GM18498 (cell line): ENCODE results near the gene EDARADD.
"Not testable (repeated sequence)": the region's sequence is repeated elsewhere in the genome, so short reads cannot be mapped to it uniquely, and the experiment has no call there.

Experiments
- ATAC-seq: cut with Tn5 transposase; IDR thresholded peaks from one replicate; pipeline ENCODE4 v1.9.1; 2021; ENCODE audit warnings: mild to moderate bottlenecking, moderate library complexity; ENCODE audit not compliant: unreplicated experiment

The EDARADD gene

GRCh38 chr1:236429715-236430274, 35.7 kb downstream of the EDARADD start:
- ATAC-seq = no peak

DNA sequence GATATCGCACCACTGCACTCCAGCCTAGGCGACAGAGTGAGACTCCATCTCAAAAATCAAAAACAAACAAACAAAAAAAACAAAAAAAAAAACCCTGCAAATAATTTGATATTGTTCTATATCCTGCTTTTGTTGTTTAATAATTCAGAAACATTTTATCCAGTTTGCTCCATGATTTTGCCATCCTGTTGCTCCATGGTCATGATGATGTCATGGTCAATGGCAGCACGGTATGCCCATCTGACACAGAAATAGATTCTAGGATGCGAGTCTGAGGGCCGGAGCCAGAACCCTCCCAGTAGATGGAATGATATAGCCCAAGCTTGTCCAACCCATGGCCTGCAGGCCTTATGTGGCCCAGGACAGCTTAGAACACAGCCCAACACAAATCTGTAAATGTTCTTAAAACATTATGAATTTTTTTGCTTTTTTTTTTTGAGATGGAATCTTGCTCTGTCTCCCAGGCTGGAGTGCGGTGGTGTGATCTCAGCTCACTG, 39.8 kb downstream of the EDARADD start:
- no peak for ATAC-seq

GRCh38 chr1:236438614-236439013, 44.5 kb downstream of the EDARADD start:
- ATAC-seq = no peak

DNA sequence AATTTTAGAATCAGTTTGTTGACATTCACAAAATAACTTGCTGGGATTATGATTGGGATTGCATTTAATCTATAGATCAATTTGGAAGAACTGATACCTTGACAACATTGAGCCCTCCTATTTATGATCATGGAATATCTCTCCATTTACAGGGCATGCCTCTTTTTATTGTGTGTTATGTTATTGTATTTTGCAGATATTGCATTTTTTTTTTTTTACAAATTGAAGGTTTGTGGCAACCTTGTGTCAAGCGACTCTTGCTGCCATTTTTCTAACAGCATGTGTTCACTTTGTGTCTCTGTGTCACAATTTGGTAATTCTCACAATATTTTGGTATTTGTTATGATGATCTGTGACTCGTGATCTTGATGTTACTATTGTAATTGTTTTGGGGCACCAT, 46.3 kb downstream of the EDARADD start:
- no peak for ATAC-seq

DNA sequence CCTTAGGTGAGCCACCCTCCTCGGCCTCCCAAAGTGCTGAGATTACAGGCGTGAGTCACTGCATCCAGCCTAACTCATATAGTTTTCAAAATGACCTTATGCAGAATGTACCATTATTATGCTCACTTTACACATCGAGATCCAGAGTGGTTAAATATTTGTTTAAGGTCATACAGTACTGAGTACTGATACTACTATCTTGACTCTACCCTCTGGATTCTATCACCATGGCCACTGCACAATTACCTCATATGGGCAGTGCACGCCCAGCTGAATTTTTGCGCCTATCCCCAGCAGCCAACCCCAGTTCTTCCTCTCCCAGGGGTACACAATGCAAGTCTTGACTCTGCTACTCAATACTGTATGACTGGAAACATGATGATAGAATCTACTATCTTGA, 56.7 kb downstream of the EDARADD start:
- ATAC-seq = no peak

GRCh38 chr1:236451796-236452373, 57.8 kb downstream of the EDARADD start:
- peak; percentile 72 for ATAC-seq

DNA sequence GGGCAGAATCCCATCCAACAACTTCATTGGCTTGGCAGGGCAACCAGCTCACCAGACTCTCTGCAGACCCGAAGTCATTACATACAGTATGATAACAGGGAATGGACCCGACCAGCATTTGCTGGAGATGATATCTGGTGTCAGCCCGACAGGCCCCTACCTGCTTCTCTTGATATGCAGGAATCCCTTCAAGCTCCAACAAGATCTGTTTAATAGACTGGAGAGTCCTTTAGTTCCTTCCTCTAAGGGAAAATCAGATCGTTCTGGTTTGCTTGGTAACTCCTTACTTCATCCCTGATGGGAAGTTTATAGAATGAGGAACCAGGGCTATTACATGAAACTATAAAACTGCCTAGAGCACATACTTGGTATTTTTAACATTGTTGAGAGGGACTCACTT, 61.2 kb downstream of the EDARADD start:
- no peak for ATAC-seq

DNA sequence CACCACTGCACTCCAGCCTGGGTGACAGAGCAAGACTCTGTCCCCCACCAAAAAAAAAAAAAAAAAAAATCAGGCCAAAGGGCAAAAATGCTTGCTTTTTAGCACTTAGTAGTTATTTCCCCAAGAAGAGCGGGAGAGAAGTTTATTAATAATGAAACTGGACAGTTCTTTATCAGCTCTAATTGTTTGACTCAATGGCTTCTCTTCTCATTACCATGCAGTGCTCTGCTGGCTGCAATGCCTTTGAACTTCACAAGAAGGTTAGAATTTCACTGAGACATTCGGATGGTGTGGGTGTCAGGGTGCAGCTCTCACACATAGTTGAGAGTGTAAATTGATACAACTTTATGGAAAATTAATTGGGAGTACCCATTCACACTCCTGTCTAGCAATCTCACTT, 63.7 kb downstream of the EDARADD start:
- peak; percentile 67 for ATAC-seq

- ATAC-seq = no peak
Observed at GRCh38 chr1:236458996-236459395, 64.9 kb downstream of the EDARADD start.

GRCh38 chr1:236460103-236460502, 66.0 kb downstream of the EDARADD start:
- no peak for ATAC-seq

GRCh38 chr1:236464197-236464596, 70.1 kb downstream of the EDARADD start:
- ATAC-seq = not testable (repeated sequence)

DNA sequence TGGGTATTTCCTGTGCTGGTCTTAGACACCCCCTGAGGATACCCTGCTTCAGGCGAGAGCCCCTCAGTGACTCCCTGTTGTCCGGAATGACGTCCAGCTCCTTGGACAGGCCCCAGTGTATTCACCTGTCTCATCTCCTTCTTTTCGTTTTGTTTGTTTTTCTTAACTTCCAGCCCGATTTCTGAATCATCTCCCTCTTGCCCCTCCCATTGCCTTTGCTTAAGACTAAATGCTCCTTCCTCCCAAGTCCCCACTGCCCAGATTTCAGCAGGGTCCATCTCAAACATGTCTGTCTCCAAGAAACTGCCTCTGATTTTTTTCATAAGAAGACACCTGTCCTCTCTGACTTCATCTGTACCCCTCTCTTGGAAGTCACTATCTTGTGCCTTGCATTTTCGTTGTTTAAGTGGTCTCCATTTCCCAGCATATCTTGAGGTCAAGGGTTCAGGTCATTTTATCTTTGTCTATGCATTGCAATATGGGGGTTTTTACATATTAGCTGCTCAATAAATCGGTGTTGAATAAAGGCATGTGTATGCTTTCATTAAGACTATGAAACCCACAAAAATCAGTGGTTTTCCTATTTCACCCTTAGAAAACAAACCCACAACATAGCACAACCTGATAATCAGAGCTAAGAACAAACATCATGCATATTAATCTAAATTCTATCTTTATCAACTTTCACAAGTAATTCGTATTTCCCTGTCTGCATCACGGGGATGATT, 71.3 kb downstream of the EDARADD start:
- ATAC-seq = peak; percentile 50

GRCh38 chr1:236465959-236466303, 71.8 kb downstream of the EDARADD start:
- peak; percentile 95 for ATAC-seq

GRCh38 chr1:236467327-236467641, 73.2 kb downstream of the EDARADD start:
- ATAC-seq = no peak

- no peak for ATAC-seq
Observed at GRCh38 chr1:236468625-236469024, 74.5 kb downstream of the EDARADD start.

DNA sequence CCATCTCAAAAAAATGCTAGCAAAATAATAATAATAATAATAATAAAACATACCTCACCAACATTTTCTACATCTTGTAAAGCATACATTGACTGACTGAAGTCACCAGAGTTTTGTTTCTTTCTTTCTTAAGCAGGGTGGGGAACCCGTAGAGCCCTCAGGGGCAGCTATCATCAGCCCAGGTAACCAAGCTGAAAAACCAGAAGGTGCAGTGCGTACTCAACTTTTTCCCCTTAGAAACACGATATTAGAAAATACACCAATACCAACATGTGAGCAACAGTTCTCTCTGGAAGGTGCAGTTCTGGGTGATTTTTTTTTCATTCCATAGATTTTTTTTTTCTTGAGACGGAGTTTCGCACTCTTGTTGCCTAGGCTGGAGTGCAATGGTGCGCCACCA, 75.4 kb downstream of the EDARADD start:
- no peak for ATAC-seq

DNA sequence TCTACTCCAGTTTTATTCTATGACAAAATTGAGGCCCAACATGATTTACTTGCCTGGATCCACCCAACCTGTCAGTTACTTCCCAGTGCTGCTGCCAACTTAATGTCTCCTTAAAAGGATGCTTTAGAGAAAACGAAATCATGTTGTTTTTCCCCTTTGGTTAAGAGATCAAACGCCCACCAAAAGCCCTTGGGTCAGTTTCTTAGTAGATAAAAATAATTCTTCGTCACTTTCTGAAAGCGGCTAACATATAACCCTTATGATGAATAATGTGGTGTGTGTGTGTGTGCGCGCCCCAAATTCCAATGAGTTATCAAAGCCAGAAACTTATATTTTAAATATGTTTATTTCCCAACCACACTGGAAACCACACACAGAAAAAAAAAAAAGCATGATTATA, 77.0 kb downstream of the EDARADD start:
- ATAC-seq = no peak

GRCh38 chr1:236471653-236472052, 77.6 kb downstream of the EDARADD start:
- no peak for ATAC-seq

GRCh38 chr1:236472850-236473788, 79.0 kb downstream of the EDARADD start:
- no peak for ATAC-seq

DNA sequence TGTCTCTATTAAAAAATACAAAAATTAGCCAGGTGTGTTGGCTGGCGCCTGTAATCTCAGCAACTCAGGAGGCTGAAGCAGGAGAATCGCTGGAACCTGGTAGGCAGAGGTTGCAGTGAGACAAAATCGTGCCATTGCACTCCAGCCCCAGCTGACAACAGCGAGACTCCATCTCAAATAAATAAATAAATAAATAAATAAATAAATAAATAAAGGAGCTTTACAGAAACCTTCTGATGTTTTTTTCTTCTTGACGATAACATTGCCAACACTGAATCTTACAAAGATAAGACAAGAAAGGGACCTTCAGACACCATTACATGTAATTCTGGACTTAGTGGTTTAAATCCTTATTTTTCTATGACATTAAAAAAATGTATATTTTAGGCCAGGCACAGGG, 81.9 kb downstream of the EDARADD start:
- no peak for ATAC-seq

DNA sequence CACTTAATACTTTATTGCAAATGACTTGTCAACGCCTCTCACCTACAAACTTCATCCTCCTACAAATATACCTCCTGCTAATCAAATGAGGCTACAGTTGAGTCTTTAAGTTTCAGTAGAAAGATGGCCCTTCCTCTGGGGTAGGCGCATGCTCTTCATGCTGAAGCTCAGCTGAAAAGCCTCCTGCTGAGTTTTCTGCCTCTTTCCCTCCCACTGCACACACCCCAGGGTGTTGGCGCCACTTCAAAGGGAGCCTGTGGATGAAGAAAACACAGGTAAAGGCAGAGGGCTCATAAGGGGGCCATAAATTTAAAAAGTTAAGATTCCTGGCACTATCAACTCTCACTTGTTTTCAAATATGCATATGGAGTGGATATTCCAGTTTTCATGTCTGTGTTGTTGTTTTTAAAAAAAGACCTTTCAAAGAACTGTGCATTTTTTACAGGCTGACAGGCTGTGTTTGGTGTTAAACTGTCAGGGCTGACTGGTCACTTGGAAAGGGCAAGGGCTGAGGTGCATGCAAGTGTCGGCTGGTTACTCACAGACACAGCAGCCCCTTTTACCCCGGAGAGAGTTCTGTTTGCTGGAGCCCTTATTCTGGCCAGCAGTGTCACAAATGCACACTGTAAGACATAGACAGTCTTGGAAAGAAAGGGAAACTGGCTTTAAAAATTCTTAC, 86.8 kb downstream of the EDARADD start:
- ATAC-seq = no peak
